D721Med (cell line): ENCODE data around the gene PNLIP.

Experiments
- DNase-seq: peaks from one replicate; pipeline ENCODE4 v3.0.0; 2011; ENCODE audit warnings: low spot score; ENCODE audit not compliant: insufficient read length
- FAIRE-seq: peaks from 2 replicates; lab custom pipeline; 2011; peaks lifted over from hg19 to GRCh38; lab: Jason Lieb, UNC
- TF ChIP-seq, protein P1 (sequence below): IDR thresholded peaks from 2 replicates; pipeline ENCODE4 v1.5.1; 2012; ENCODE audit warnings: mild to moderate bottlenecking, control low read depth; ENCODE audit not compliant: insufficient read depth; ENCODE audit errors: missing control alignments

The PNLIP gene

DNA sequence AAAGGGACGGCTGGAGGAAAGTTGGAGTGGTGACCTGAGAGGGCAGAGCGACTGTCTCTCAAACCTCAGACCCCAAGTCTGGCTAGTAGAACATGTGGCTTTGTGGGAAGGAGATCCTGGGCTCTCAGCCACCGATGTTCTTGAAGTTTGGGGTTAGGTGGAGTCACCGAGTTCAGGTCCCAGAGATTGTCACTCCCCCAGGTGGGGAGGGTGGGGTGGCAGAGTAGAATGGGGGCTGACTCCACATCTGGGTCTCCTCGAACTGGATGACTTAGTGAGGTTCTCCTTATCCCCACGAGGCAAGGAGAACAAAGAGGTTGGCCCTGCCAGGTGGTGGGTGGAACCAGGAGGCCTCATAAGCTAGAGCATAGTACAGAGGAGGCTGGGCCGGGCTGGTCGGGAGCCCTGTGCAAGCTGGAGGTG, 60.3 kb downstream of the PNLIP start:
- FAIRE-seq (no peak), DNase-seq (no peak)
- TF ChIP-seq, protein P1, sequence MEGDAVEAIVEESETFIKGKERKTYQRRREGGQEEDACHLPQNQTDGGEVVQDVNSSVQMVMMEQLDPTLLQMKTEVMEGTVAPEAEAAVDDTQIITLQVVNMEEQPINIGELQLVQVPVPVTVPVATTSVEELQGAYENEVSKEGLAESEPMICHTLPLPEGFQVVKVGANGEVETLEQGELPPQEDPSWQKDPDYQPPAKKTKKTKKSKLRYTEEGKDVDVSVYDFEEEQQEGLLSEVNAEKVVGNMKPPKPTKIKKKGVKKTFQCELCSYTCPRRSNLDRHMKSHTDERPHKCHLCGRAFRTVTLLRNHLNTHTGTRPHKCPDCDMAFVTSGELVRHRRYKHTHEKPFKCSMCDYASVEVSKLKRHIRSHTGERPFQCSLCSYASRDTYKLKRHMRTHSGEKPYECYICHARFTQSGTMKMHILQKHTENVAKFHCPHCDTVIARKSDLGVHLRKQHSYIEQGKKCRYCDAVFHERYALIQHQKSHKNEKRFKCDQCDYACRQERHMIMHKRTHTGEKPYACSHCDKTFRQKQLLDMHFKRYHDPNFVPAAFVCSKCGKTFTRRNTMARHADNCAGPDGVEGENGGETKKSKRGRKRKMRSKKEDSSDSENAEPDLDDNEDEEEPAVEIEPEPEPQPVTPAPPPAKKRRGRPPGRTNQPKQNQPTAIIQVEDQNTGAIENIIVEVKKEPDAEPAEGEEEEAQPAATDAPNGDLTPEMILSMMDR = no peak

DNA sequence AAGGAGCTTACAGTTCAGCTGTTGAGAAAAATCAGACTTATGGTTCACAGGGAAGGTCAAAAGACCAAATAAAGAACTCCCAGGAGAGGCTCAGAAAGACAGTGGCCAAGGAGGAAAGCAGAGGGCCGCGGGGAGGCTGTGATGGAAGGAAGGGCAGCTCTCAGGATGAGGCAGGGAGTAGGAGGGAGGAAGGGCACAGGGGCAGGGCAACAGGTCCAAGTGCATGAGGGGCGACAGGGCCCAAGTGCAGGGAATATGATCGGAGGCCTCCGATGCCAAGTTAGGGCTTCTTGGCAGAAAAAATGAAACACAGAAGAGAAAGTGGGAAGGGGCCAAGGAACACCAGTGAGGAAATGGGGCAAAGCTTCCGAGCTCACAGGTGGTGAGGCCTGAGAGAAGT, 61.6 kb downstream of the PNLIP start:
- DNase-seq = no peak
- TF ChIP-seq, protein P1 = no peak
- FAIRE-seq = no peak

DNA sequence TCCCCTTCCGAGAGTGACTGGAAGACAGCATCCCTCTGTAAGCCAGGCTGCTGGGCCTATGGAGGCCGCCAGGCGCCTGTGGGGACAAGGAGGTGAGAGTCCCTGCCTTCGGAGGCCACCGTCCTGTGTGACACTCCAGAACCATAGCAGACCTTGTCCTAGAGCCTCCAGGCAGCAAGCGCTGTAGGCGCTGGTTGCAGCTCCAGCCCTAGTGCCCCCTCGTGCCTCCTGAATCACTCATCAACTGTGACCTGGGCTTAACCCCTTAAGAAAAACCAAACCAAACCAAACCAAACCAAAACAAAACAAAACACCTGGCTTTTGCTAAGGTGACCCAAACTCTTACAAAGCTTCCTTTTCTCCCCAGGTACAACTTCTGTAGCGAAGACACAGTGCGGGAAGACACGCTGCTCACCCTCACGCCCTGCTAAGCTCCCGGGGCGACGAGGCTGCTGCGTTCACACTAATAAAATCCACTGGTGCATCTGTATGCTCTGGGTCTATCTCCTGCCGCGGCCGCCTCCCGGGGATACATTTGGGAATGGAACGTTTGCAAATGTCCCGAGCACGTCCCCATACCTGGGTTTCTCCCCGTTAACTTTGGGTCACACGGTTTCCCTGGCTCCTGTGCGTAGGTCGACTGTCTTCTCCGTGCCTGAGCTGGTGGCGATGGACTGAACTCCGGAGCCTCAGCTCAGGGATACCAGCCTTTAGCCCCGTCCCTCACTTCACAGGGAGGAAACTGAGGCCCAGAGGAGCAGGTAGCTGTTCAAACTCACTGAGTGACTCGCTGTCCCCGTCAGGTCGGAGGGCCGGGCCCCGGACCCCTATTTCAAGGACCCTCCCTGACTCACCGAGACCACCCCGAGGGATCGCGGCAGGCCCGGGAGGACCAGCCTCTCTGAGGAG, 63.2 kb downstream of the PNLIP start:
- DNase-seq = no peak
- FAIRE-seq = no peak
- TF ChIP-seq, protein P1 = no peak

- DNase-seq = no peak
- TF ChIP-seq, protein P1 = no peak
- FAIRE-seq = no peak
Measured at GRCh38 chr10:116610443-116611152, 64.9 kb downstream of the PNLIP start.

GRCh38 chr10:116611153-116611545, 65.4 kb downstream of the PNLIP start:
- no peak for DNase-seq
- TF ChIP-seq, protein P1 = no peak
- no peak for FAIRE-seq

GRCh38 chr10:116612107-116612769, 66.5 kb downstream of the PNLIP start:
- DNase-seq (no peak), FAIRE-seq (no peak)
- TF ChIP-seq, protein P1 = no peak
